NCI-H226 (cell line): ENCODE results near the gene APOC3.

Experiments used
- DNase-seq: peaks from one replicate; pipeline ENCODE4 v3.0.0-alpha.2; 2015

The APOC3 gene

GRCh38 chr11:116852261-116853031 lies 22.7 kb downstream of the APOC3 start:
- peak; percentile 80 for DNase-seq

GRCh38 chr11:116853461-116854073 lies 23.9 kb downstream of the APOC3 start:
- peak; percentile 95 for DNase-seq

DNA sequence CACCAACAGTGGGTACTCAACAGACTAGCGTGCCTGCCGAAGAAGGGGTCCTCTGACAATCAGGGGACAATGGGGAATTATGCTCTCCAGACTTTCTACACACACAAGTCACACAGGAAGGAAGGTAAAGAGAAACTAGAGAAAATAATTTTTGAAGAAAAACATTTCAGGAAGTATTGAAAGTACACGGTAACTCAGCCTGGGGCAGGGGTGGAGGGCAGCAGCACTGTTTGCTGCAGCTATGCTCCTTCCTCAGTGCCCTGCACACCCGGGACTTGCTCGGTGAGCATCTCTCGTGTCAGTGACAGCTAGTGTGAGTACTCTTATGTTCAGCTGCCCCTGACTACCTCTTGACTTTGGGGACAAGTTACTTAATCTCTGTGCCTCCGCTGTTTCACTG lies 25.7 kb downstream of the APOC3 start:
- no peak for DNase-seq

DNA sequence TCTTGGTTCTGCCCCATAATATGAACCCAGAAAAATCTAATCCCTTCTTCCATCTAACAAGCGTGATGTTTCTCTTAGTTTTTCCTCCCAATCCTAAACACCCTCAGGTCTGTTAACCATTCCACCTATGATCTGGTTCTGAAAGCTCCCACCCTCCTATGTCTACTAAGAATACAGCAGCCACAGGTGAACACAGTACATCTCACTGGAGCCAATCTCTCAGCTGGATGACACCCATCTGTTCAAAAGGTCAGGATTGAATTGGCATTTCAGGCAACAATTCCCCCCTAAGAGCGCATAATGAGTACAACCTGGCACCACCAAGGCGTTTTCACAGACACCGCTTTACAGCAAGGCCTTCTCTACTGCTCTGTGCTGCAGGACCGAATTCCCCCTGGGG lies 26.7 kb downstream of the APOC3 start:
- DNase-seq, result no peak

- peak; percentile 50 for DNase-seq
Observed at GRCh38 chr11:116857316-116857715, 27.6 kb downstream of the APOC3 start.

DNA sequence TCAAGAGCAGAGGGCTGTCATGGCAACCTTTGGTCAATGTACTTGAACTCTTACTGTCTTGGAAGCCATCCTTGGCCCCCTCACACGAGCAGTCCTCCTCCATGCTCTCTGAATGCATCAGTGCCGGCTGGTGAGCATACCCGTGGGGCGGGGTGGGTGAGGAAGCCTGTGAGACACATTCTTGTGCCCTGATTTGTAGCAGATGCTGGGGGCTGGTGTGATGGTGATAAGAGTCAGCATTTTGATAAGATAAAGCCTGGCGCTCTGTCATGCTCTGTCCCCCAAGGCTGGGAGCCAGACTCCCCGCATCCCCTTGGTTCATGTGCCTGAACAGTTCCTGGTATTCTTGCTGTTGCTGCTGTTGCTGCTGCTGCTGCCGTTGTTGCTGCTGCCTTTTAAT lies 28.2 kb downstream of the APOC3 start:
- peak; percentile 97 for DNase-seq

GRCh38 chr11:116859175-116859574 lies 29.5 kb downstream of the APOC3 start:
- no peak for DNase-seq

GRCh38 chr11:116860303-116860702 lies 30.6 kb downstream of the APOC3 start:
- DNase-seq, result no peak

DNA sequence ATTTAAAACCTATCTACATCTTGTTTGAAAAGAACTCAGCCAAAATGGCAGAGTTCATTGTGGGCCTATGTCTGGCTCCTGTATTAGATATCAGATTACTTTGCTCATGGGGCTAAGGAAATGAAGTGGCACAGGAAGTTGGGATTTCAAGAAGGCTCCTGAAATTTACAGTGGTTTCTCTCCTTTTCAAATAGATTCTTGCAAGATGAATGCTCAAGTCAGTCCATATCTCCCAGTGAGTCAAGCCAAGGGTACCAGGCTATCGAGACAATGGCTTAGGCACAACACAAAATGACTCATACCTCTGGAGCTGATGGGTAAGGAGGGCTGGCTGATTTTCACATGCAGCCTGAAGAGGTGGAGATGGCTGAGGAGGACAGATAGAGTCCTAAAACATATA lies 31.8 kb downstream of the APOC3 start:
- peak; percentile 92 for DNase-seq

- DNase-seq, result no peak
Observed at GRCh38 chr11:116862185-116862584, 32.5 kb downstream of the APOC3 start.

- peak; percentile 59 for DNase-seq
Observed at GRCh38 chr11:116862951-116863350, 33.2 kb downstream of the APOC3 start.

- peak; percentile 40 for DNase-seq
Observed at GRCh38 chr11:116864531-116864930, 34.8 kb downstream of the APOC3 start.

- DNase-seq, result no peak
Observed at GRCh38 chr11:116865696-116866095, 36.0 kb downstream of the APOC3 start.

GRCh38 chr11:116866804-116867455 lies 37.2 kb downstream of the APOC3 start:
- no peak for DNase-seq

- no peak for DNase-seq
Observed at GRCh38 chr11:116867619-116868018, 37.9 kb downstream of the APOC3 start.

GRCh38 chr11:116868066-116868465 lies 38.4 kb downstream of the APOC3 start:
- DNase-seq, result no peak

- DNase-seq, result no peak
Observed at GRCh38 chr11:116869610-116870009, 39.9 kb downstream of the APOC3 start.

DNA sequence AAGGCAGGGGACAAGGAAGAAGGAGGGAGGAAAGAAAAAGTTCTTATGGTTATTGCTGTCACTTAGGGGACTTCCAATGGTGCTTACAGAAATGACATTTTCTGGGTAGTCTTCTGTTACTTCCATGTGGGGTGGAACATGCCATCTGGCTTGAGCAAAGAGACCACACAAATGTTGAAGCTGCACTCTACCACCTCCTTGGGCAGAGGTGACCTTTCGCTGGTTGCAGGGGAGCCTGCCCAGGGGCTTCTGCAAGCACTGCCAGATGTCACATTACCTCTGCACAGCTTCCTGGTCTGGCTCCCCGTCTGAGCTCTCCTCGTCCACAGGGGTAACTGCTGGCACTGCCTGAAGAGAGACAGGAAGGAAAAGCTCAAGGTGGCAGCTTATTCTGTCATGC lies 40.3 kb downstream of the APOC3 start:
- no peak for DNase-seq

GRCh38 chr11:116871248-116871647 lies 41.5 kb downstream of the APOC3 start:
- peak; percentile 76 for DNase-seq

- no peak for DNase-seq
Observed at GRCh38 chr11:116873381-116873780, 43.7 kb downstream of the APOC3 start.

GRCh38 chr11:116874251-116874650 lies 44.5 kb downstream of the APOC3 start:
- peak; percentile 92 for DNase-seq

DNA sequence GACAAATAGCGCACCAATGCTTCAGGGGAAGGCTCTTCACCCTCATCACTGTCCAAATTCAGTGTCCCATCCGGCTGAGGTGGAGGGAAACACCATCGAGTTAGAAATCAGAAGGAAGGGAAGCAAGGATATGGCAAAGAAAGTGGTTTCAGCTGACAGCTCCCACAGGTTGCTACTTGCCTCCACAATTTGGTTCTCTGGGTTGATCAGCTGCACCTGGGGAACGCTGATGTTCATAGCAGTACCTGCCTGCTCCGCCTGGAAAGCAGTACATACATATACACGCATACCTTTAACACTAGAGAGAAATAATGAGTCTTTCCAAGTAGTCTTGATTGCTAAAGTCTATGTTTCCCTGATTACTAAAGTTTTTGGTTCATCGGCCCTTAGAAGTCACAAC lies 45.5 kb downstream of the APOC3 start:
- DNase-seq, result no peak

- no peak for DNase-seq
Observed at GRCh38 chr11:116876656-116877055, 46.9 kb downstream of the APOC3 start.
